HEK293 (cell line): ENCODE results near the gene AHSA1.

Experiments used
- HOXD13 ChIP-seq: sonication (generic); formaldehyde crosslinking; IDR thresholded peaks from 2 replicates; pipeline ENCODE4 v1.8.0; 2022; ENCODE audit warnings: missing genetic modification reagents, borderline replicate concordance
- OSR2 ChIP-seq: fragments of 450-650 bp; formaldehyde crosslinking; IDR thresholded peaks from 2 replicates; pipeline ENCODE4 v1.5.1; 2016; ENCODE audit warnings: missing biosample characterization, missing genetic modification characterization
- PRDM1 ChIP-seq: fragments of 450-650 bp; formaldehyde crosslinking; IDR thresholded peaks from 2 replicates; pipeline ENCODE4; 2016; ENCODE audit warnings: missing biosample characterization, missing genetic modification characterization
- PRDM6 ChIP-seq: fragments of 450-650 bp; formaldehyde crosslinking; IDR thresholded peaks from 2 replicates; pipeline ENCODE4 v1.5.1; 2017; ENCODE audit warnings: missing biosample characterization, missing genetic modification characterization
- REPIN1 ChIP-seq: fragments of 450-650 bp; formaldehyde crosslinking; IDR thresholded peaks from 2 replicates; pipeline ENCODE4 v1.5.1; 2017; ENCODE audit warnings: missing biosample characterization, missing genetic modification characterization, low read depth
- SALL2 ChIP-seq: fragments of 450-650 bp; formaldehyde crosslinking; IDR thresholded peaks from 2 replicates; pipeline ENCODE4 v1.5.0; 2017; ENCODE audit warnings: missing biosample characterization, mild to moderate bottlenecking, missing genetic modification characterization, borderline replicate concordance
- YY1 ChIP-seq: fragments of 450-650 bp; formaldehyde crosslinking; IDR thresholded peaks from 2 replicates; pipeline ENCODE4 v1.5.1; 2018; ENCODE audit warnings: missing biosample characterization, missing genetic modification characterization
- ZBTB1 ChIP-seq: fragments of 450-650 bp; formaldehyde crosslinking; IDR thresholded peaks from 2 replicates; pipeline ENCODE4 v1.5.1; 2016; ENCODE audit warnings: missing biosample characterization, missing genetic modification characterization
- ZBTB21 ChIP-seq: fragments of 450-650 bp; formaldehyde crosslinking; IDR thresholded peaks from 2 replicates; pipeline ENCODE4 v1.5.1; 2017; ENCODE audit warnings: missing biosample characterization, missing genetic modification characterization
- ZBTB48 ChIP-seq: fragments of 450-650 bp; formaldehyde crosslinking; IDR thresholded peaks from 2 replicates; pipeline ENCODE4 v1.5.1; 2016; ENCODE audit warnings: missing biosample characterization, missing genetic modification characterization
- ZBTB8A ChIP-seq: fragments of 450-650 bp; formaldehyde crosslinking; IDR thresholded peaks from 2 replicates; pipeline ENCODE4 v1.5.1; 2016; ENCODE audit warnings: missing biosample characterization, missing genetic modification characterization
- ZNF112 ChIP-seq: fragments of 450-650 bp; formaldehyde crosslinking; IDR thresholded peaks from 2 replicates; pipeline ENCODE4 v1.5.0; 2017; ENCODE audit warnings: missing biosample characterization, missing genetic modification characterization
- ZNF146 ChIP-seq: fragments of 450-650 bp; formaldehyde crosslinking; IDR thresholded peaks from 2 replicates; pipeline ENCODE4 v1.5.1; 2016; ENCODE audit warnings: missing biosample characterization, missing genetic modification characterization
- ZNF174 ChIP-seq: fragments of 450-650 bp; formaldehyde crosslinking; IDR thresholded peaks from 2 replicates; pipeline ENCODE4 v1.5.0; 2017; ENCODE audit warnings: missing biosample characterization, mild to moderate bottlenecking, missing genetic modification characterization
- ZNF202 ChIP-seq: fragments of 450-650 bp; formaldehyde crosslinking; IDR thresholded peaks from 2 replicates; pipeline ENCODE4 v1.5.1; 2016; ENCODE audit warnings: missing biosample characterization, missing genetic modification characterization, borderline replicate concordance
- ZNF211 ChIP-seq: fragments of 450-650 bp; formaldehyde crosslinking; IDR thresholded peaks from 2 replicates; pipeline ENCODE4 v1.5.1; 2016; ENCODE audit warnings: low read depth, missing biosample characterization, missing genetic modification characterization
- ZNF221 ChIP-seq: fragments of 450-650 bp; formaldehyde crosslinking; IDR thresholded peaks from 2 replicates; pipeline ENCODE4 v1.5.1; 2017; ENCODE audit warnings: missing biosample characterization, missing genetic modification characterization, borderline replicate concordance
- ZNF223 ChIP-seq: fragments of 450-650 bp; formaldehyde crosslinking; IDR thresholded peaks from 2 replicates; pipeline ENCODE4 v1.5.1; 2016; ENCODE audit warnings: missing biosample characterization, missing genetic modification characterization
- ZNF24 ChIP-seq: fragments of 450-650 bp; formaldehyde crosslinking; IDR thresholded peaks from 2 replicates; pipeline ENCODE4 v1.5.1; 2016; ENCODE audit warnings: missing biosample characterization, missing genetic modification characterization
- ZNF280D ChIP-seq: fragments of 450-650 bp; formaldehyde crosslinking; IDR thresholded peaks from 2 replicates; pipeline ENCODE4 v1.5.1; 2016; ENCODE audit warnings: missing biosample characterization, missing genetic modification characterization
- ZNF362 ChIP-seq: fragments of 450-650 bp; formaldehyde crosslinking; IDR thresholded peaks from 2 replicates; pipeline ENCODE4 v1.5.1; 2016; ENCODE audit warnings: missing biosample characterization, missing genetic modification characterization
- ZNF37A ChIP-seq: fragments of 450-650 bp; IDR thresholded peaks from 2 replicates; pipeline ENCODE4 v1.5.1; 2018; ENCODE audit warnings: missing biosample characterization, missing genetic modification characterization
- ZNF404 ChIP-seq: fragments of 450-650 bp; formaldehyde crosslinking; IDR thresholded peaks from 2 replicates; pipeline ENCODE4 v1.5.1; 2017; ENCODE audit warnings: missing biosample characterization, missing genetic modification characterization
- ZNF501 ChIP-seq: fragments of 450-650 bp; formaldehyde crosslinking; IDR thresholded peaks from 2 replicates; pipeline ENCODE4 v1.5.1; 2016; ENCODE audit warnings: missing biosample characterization, missing genetic modification characterization
- ZNF624 ChIP-seq: fragments of 450-650 bp; formaldehyde crosslinking; IDR thresholded peaks from 2 replicates; pipeline ENCODE4 v1.5.1; 2017; ENCODE audit warnings: missing biosample characterization, missing genetic modification characterization
- ZNF670 ChIP-seq: fragments of 450-650 bp; formaldehyde crosslinking; IDR thresholded peaks from 2 replicates; pipeline ENCODE4 v1.5.1; 2016; ENCODE audit warnings: missing biosample characterization, missing genetic modification characterization, low read depth
- ZNF768 ChIP-seq: fragments of 450-650 bp; formaldehyde crosslinking; IDR thresholded peaks from 2 replicates; pipeline ENCODE4 v1.5.1; 2018; ENCODE audit warnings: missing biosample characterization, mild to moderate bottlenecking, missing genetic modification characterization
- ZNF792 ChIP-seq: fragments of 450-650 bp; formaldehyde crosslinking; IDR thresholded peaks from 2 replicates; pipeline ENCODE4 v1.5.1; 2016; ENCODE audit warnings: missing biosample characterization, missing genetic modification characterization
- TF ChIP-seq, protein P1 (sequence below): fragments of 450-650 bp; IDR thresholded peaks from 2 replicates; pipeline ENCODE4 v1.5.1; 2018; ENCODE audit warnings: missing biosample characterization, missing genetic modification characterization
- TF ChIP-seq, protein P2 (sequence below): fragments of 450-650 bp; formaldehyde crosslinking; optimal IDR thresholded peaks from 2 replicates; pipeline ENCODE3; 2016; ENCODE audit warnings: missing biosample characterization, mild to moderate bottlenecking, missing genetic modification characterization
- TF ChIP-seq, protein P3 (sequence below): fragments of 450-650 bp; formaldehyde crosslinking; IDR thresholded peaks from 2 replicates; pipeline ENCODE4 v1.5.1; 2016; ENCODE audit warnings: missing biosample characterization, missing genetic modification characterization

Gene AHSA1

GRCh38 chr14:77470224-77470870 is 12.5 kb downstream of the AHSA1 start (continued):
- no peak for TF ChIP-seq ZNF362 (tag by site-specific recombination)
- TF ChIP-seq ZNF223 (tag by site-specific recombination) = no peak
- TF ChIP-seq PRDM6 (tag by site-specific recombination) = peak; percentile 96
- TF ChIP-seq ZNF37A (tag by site-specific recombination) = no peak
- no peak for TF ChIP-seq ZNF174 (tag by site-specific recombination)
- TF ChIP-seq, protein P1, sequence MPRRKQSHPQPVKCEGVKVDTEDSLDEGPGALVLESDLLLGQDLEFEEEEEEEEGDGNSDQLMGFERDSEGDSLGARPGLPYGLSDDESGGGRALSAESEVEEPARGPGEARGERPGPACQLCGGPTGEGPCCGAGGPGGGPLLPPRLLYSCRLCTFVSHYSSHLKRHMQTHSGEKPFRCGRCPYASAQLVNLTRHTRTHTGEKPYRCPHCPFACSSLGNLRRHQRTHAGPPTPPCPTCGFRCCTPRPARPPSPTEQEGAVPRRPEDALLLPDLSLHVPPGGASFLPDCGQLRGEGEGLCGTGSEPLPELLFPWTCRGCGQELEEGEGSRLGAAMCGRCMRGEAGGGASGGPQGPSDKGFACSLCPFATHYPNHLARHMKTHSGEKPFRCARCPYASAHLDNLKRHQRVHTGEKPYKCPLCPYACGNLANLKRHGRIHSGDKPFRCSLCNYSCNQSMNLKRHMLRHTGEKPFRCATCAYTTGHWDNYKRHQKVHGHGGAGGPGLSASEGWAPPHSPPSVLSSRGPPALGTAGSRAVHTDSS = no peak
- TF ChIP-seq ZNF24 (tag by site-specific recombination) = no peak; the same call in 1 of the 2 replicates
- no peak for TF ChIP-seq ZNF280D (tag by site-specific recombination)
- no peak for TF ChIP-seq ZNF501
- TF ChIP-seq ZNF146 = no peak
- no peak for TF ChIP-seq YY1
- TF ChIP-seq, protein P2, sequence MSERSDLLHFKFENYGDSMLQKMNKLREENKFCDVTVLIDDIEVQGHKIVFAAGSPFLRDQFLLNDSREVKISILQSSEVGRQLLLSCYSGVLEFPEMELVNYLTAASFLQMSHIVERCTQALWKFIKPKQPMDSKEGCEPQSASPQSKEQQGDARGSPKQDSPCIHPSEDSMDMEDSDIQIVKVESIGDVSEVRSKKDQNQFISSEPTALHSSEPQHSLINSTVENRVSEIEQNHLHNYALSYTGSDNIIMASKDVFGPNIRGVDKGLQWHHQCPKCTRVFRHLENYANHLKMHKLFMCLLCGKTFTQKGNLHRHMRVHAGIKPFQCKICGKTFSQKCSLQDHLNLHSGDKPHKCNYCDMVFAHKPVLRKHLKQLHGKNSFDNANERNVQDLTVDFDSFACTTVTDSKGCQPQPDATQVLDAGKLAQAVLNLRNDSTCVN = no peak
- TF ChIP-seq ZNF112 (tag by site-specific recombination) = no peak
- TF ChIP-seq ZBTB8A (tag by site-specific recombination) = peak; percentile 81
- TF ChIP-seq ZNF624 = no peak
- no peak for TF ChIP-seq ZBTB1 (tag by site-specific recombination)
- TF ChIP-seq ZBTB21 (tag by site-specific recombination) = no peak
- no peak for TF ChIP-seq ZNF404 (tag by site-specific recombination)
- peak; percentile 88 for TF ChIP-seq OSR2 (tag by site-specific recombination)
- TF ChIP-seq ZNF792 = no peak
- no peak for TF ChIP-seq PRDM1 (tag by site-specific recombination)
- TF ChIP-seq, protein P3, sequence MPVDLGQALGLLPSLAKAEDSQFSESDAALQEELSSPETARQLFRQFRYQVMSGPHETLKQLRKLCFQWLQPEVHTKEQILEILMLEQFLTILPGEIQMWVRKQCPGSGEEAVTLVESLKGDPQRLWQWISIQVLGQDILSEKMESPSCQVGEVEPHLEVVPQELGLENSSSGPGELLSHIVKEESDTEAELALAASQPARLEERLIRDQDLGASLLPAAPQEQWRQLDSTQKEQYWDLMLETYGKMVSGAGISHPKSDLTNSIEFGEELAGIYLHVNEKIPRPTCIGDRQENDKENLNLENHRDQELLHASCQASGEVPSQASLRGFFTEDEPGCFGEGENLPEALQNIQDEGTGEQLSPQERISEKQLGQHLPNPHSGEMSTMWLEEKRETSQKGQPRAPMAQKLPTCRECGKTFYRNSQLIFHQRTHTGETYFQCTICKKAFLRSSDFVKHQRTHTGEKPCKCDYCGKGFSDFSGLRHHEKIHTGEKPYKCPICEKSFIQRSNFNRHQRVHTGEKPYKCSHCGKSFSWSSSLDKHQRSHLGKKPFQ (tag by site-specific recombination) = 0 out of 2 replicates have a peak, but pooled peaks have one; percentile 26
- no peak for TF ChIP-seq ZNF221 (tag by site-specific recombination)
- TF ChIP-seq SALL2 (tag by site-specific recombination) = no peak
- TF ChIP-seq ZNF202 = no peak
- TF ChIP-seq ZNF211 (tag by site-specific recombination) = no peak
- no peak for TF ChIP-seq REPIN1 (tag by site-specific recombination)
- TF ChIP-seq ZBTB48 (tag by site-specific recombination) = no peak
- TF ChIP-seq ZNF670 = no peak
- no peak for TF ChIP-seq HOXD13 (CRISPR knock-in tag)
- TF ChIP-seq ZNF768 (tag by site-specific recombination) = no peak
